ENCODE data around the gene MPDU1. TPM values are rescaled to one million over a fixed set of nuclear protein-coding genes. Genes with fewer than 3 reads are reported as not detected.

MPDU1 gene
- total RNA-seq, 1 donor from 2014 or later, result 83.7 TPM

DNA sequence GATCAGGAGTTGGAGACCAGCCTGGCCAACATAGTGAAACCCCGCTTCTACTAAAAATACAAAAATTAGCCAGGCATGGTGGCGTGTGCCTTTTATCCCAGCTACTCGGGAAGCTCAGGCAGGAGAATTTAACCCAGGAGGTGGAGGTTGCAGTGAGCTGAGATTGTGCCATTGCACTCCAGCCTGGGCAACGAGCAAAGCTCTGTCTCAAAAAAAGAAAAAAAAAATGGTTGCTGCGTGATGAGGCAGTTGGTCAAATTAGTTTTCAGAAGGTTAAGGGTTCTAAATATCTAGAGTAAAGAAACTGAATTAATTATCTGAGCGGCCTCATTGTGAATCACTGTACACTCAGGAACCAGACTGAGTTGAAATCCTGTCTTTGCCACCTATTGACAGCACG, 7.7 kb upstream of the MPDU1 start:
- H3K4me3 Mint-ChIP-seq, result peak overlapping the region; percentile 99
- H3K9me3 Mint-ChIP-seq, result no peaks in the 10 kb centered on the region
- TF ChIP-seq CTCF (conservative IDR thresholded peaks at IDR 0.05), result no peak
- H3K4me1 Mint-ChIP-seq, result peaks cover 75% of the 10 kb centered on the region
- no peak for DNase-seq (ENCODE audit: low read depth, low spot score)
- H3K27me3 Mint-ChIP-seq (ENCODE audit: low read depth), result peaks cover 48% of the 10 kb centered on the region
- peaks cover 69% of the 10 kb centered on the region for H3K36me3 Mint-ChIP-seq (ENCODE audit: low read depth)
- no peak overlapping the region for H3K27ac Mint-ChIP-seq (ENCODE audit: unreplicated experiment)

DNA sequence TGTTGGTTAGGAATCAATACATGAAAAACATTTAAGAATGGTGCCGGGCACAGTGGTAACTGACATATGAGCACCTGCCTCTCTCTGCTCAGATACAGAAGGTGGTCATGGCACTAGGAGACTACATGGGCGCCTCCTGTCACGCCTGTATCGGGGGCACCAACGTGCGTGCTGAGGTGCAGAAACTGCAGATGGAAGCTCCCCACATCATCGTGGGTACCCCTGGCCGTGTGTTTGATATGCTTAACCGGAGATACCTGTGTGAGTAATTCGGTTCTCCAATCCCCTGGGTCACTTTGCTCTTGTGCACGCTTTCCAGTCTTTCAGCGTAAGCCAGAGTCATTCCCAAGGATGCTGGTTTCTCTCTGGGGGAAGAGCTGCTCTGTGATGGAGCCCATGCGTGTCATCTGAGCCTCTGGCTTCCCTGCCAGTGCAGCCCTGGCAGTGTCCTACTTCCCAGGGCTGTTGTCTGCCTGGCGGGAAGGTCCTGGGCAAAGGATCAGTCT, 7.2 kb upstream of the MPDU1 start:
- Mint-ChIP-seq H3K9me3 (no peaks in the 10 kb centered on the region), H3K27ac (ENCODE audit: unreplicated experiment) (no peak overlapping the region), H3K36me3 (ENCODE audit: low read depth) (peaks cover 71% of the 10 kb centered on the region), H3K27me3 (ENCODE audit: low read depth) (peaks cover 51% of the 10 kb centered on the region), H3K4me1 (peaks cover 73% of the 10 kb centered on the region), H3K4me3 (peak overlapping the region; percentile 99)
- DNase-seq (ENCODE audit: low read depth, low spot score), result no peak
- TF ChIP-seq CTCF (conservative IDR thresholded peaks at IDR 0.05), result no peak

- Mint-ChIP-seq H3K36me3 (ENCODE audit: low read depth) (peaks cover 70% of the 10 kb centered on the region), H3K4me3 (peak overlapping the region; percentile 99), H3K4me1 (peaks cover 68% of the 10 kb centered on the region), H3K27ac (ENCODE audit: unreplicated experiment) (peak overlapping the region; percentile 51), H3K27me3 (ENCODE audit: low read depth) (peaks cover 50% of the 10 kb centered on the region), H3K9me3 (no peaks in the 10 kb centered on the region)
- no peak for DNase-seq (ENCODE audit: low read depth, low spot score)
- TF ChIP-seq CTCF (conservative IDR thresholded peaks at IDR 0.05), result no peak
Observed at GRCh38 chr17:7577327-7578199, 6.1 kb upstream of the MPDU1 start.

DNA sequence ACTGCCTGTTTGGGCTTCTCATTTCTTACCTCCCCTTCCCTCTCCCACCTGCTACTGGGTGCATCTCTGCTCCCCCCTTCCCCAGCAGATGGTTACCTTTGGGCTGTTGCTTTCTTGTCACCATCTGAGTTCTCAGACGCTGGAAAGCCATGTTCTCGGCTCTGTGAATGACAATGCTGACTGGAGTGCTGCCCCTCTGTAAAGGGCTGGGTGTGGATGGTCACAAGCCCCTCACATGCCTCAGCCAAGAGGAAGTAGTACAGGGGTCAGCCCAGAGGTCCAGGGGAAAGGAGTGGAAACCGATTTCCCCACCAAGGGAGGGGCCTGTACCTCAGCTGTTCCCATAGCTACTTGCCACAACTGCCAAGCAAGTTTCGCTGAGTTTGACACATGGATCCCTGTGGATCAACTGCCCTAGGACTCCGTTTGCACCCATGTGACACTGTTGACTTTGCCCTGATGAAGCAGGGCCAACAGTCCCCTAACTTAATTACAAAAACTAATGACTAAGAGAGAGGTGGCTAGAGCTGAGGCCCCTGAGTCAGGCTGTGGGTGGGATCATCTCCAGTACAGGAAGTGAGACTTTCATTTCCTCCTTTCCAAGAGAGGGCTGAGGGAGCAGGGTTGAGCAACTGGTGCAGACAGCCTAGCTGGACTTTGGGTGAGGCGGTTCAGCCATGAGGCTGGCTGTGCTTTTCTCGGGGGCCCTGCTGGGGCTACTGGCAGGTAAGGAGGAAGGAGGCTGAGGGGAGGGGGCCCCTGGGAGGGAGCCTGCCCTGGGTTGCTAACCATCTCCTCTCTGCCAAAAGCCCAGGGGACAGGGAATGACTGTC, 4.4 kb upstream of the MPDU1 start, which contains the start of gene CD68:
CD68 (plus strand) TSS at position 638 of the 833 bp plus-strand sequence; CDS start at position 678, 40 bp downstream.
- H3K9me3 Mint-ChIP-seq, result no peaks in the 10 kb centered on the region
- no peak for DNase-seq (ENCODE audit: low read depth, low spot score)
- H3K27me3 Mint-ChIP-seq (ENCODE audit: low read depth), result peaks cover 51% of the 10 kb centered on the region
- H3K4me1 Mint-ChIP-seq, result peaks cover 72% of the 10 kb centered on the region
- TF ChIP-seq CTCF (conservative IDR thresholded peaks at IDR 0.05), result no peak
- peaks cover 65% of the 10 kb centered on the region for H3K36me3 Mint-ChIP-seq (ENCODE audit: low read depth)
- H3K4me3 Mint-ChIP-seq, result peak within 1 kb of the TSS; percentile 99
- peak within 1 kb of the TSS; percentile 93 for H3K27ac Mint-ChIP-seq (ENCODE audit: unreplicated experiment)

GRCh38 chr17:7579834-7580603, 3.6 kb upstream of the MPDU1 start:
- no peak for TF ChIP-seq CTCF (conservative IDR thresholded peaks at IDR 0.05)
- no peaks in the 10 kb centered on the region for H3K9me3 Mint-ChIP-seq
- H3K4me3 Mint-ChIP-seq, result peak overlapping the region; percentile 84
- peak overlapping the region; percentile 2 for H3K27ac Mint-ChIP-seq (ENCODE audit: unreplicated experiment)
- H3K36me3 Mint-ChIP-seq (ENCODE audit: low read depth), result peaks cover 57% of the 10 kb centered on the region
- DNase-seq (ENCODE audit: low read depth, low spot score), result no peak
- H3K27me3 Mint-ChIP-seq (ENCODE audit: low read depth), result peaks cover 46% of the 10 kb centered on the region
- peaks cover 72% of the 10 kb centered on the region for H3K4me1 Mint-ChIP-seq

Data from neural crest cell (in vitro differentiated cells).